GM10266 (cell line): ENCODE data around the gene AKIP1.

Source experiments
- DNase-seq: peaks from one replicate; pipeline ENCODE4 v3.0.0; 2012; ENCODE audit errors: extremely low spot score
- CTCF ChIP-seq: IDR thresholded peaks from 2 replicates; pipeline ENCODE4 v1.5.1; 2012; ENCODE audit warnings: mild to moderate bottlenecking, low read depth; ENCODE audit not compliant: control insufficient read depth, insufficient read depth; ENCODE audit errors: missing control alignments

AKIP1 gene

GRCh38 chr11:8925711-8926110 is 14.7 kb downstream of the AKIP1 start:
- no peak for TF ChIP-seq CTCF
- no peak for DNase-seq

GRCh38 chr11:8926236-8926635 is 15.2 kb downstream of the AKIP1 start:
- no peak for TF ChIP-seq CTCF
- DNase-seq = no peak

- DNase-seq = no peak
- TF ChIP-seq CTCF = no peak
Observed at GRCh38 chr11:8927233-8927632, 16.2 kb downstream of the AKIP1 start.

- no peak for TF ChIP-seq CTCF
- no peak for DNase-seq
Observed at GRCh38 chr11:8928205-8928604, 17.2 kb downstream of the AKIP1 start.

- no peak for DNase-seq
- TF ChIP-seq CTCF = no peak
Observed at GRCh38 chr11:8928981-8929615, 18.1 kb downstream of the AKIP1 start.

GRCh38 chr11:8930456-8931175 is 19.6 kb downstream of the AKIP1 start:
- DNase-seq = no peak
- TF ChIP-seq CTCF = no peak

GRCh38 chr11:8932564-8933180 is 21.7 kb downstream of the AKIP1 start, which contains the start of gene C11orf16:
TSS of gene C11orf16 (minus strand) at chr11:8932947. CDS start at chr11:8932308, 639 bp downstream.
- DNase-seq = no peak
- TF ChIP-seq CTCF = no peak
